Activated gamma-delta T cell (primary cell): ENCODE measurements around the gene PNPLA5.

Experiments
- DNase-seq: peaks from one replicate; lab custom pipeline; 2025; lab: John Stamatoyannopoulos, UW

The PNPLA5 gene

GRCh38 chr22:43854786-43855271 lies 37.0 kb downstream of the PNPLA5 start:
- no peak for DNase-seq

GRCh38 chr22:43854121-43854785 lies 37.6 kb downstream of the PNPLA5 start:
- no peak for DNase-seq

GRCh38 chr22:43853328-43853931 lies 38.4 kb downstream of the PNPLA5 start:
- no peak for DNase-seq

GRCh38 chr22:43852573-43853327 lies 39.1 kb downstream of the PNPLA5 start:
- DNase-seq, result no peak

GRCh38 chr22:43851979-43852307 lies 39.9 kb downstream of the PNPLA5 start:
- DNase-seq, result no peak

GRCh38 chr22:43851058-43851978 lies 40.5 kb downstream of the PNPLA5 start:
- DNase-seq, result no peak

GRCh38 chr22:43850529-43850928 lies 41.3 kb downstream of the PNPLA5 start:
- no peak for DNase-seq

GRCh38 chr22:43849731-43850130 lies 42.1 kb downstream of the PNPLA5 start:
- no peak for DNase-seq

GRCh38 chr22:43848366-43849171 lies 43.2 kb downstream of the PNPLA5 start:
- DNase-seq, result no peak

- DNase-seq, result no peak
Observed at GRCh38 chr22:43847376-43848289, 44.2 kb downstream of the PNPLA5 start.

- DNase-seq, result no peak
Observed at GRCh38 chr22:43846966-43847365, 44.8 kb downstream of the PNPLA5 start.

GRCh38 chr22:43845981-43846380 lies 45.8 kb downstream of the PNPLA5 start:
- no peak for DNase-seq

GRCh38 chr22:43844560-43845545 lies 47.0 kb downstream of the PNPLA5 start:
- DNase-seq, result no peak

- no peak for DNase-seq
Observed at GRCh38 chr22:43843783-43844530, 47.9 kb downstream of the PNPLA5 start.

GRCh38 chr22:43841742-43842141 lies 50.1 kb downstream of the PNPLA5 start:
- DNase-seq, result no peak

GRCh38 chr22:43840851-43841250 lies 51.0 kb downstream of the PNPLA5 start:
- DNase-seq, result no peak

- DNase-seq, result no peak
Observed at GRCh38 chr22:43840431-43840830, 51.4 kb downstream of the PNPLA5 start.

- no peak for DNase-seq
Observed at GRCh38 chr22:43839781-43840180, 52.0 kb downstream of the PNPLA5 start.
